Kidney (tissue), 14 donors: ENCODE data around the gene TIGAR. TPM values are rescaled to one million over a fixed set of nuclear protein-coding genes. Genes with fewer than 3 reads are reported as not detected.

ENCODE experiments used
- DNase-seq, 5 donors: peaks; one replicate each; pipeline ENCODE4 v3.0.0-alpha.2; 2013 to 2020
- FAIRE-seq: peaks from 2 replicates; lab custom pipeline; 2012; peaks lifted over from hg19 to GRCh38; lab: Jason Lieb, UNC
- H3K27ac ChIP-seq, 2 donors: one replicate each; pipeline ENCODE4 v1.7.0; 2013; ENCODE audit warnings: low read depth in 2 of 2, low read length in 2 of 2, inconsistent platforms in 1 of 2
- H3K27me3 ChIP-seq: one replicate; pipeline ENCODE4 v1.7.1; 2013; ENCODE audit warnings: low read length, inconsistent platforms; ENCODE audit not compliant: control insufficient read depth, insufficient read depth
- H3K36me3 ChIP-seq, 3 donors: one replicate each; pipeline versions ENCODE4 v1.7.0 to v1.7.1; 2013; ENCODE audit warnings: low read length in 3 of 3, control low read depth in 1 of 3, inconsistent platforms in 1 of 3; ENCODE audit not compliant: insufficient read depth in 3 of 3, control insufficient read depth in 2 of 3
- H3K4me1 ChIP-seq, 3 donors: one replicate each; pipeline versions ENCODE4 v1.7.0 to v1.7.1; 2013; ENCODE audit warnings: low read length in 3 of 3, inconsistent platforms in 1 of 3, low read depth in 1 of 3; ENCODE audit not compliant: control insufficient read depth in 2 of 3, insufficient read depth in 2 of 3
- H3K4me3 ChIP-seq, 3 donors: one replicate each; pipeline versions ENCODE4 v1.7.0 to v1.8.1; 2013; ENCODE audit warnings: low read length in 3 of 3, control low read depth in 1 of 3, inconsistent platforms in 1 of 3
- H3K9ac ChIP-seq, 3 donors: one replicate each; pipeline versions ENCODE4 v1.7.0 to v1.7.1; 2013; ENCODE audit warnings: low read length in 3 of 3, control low read depth in 1 of 3, inconsistent platforms in 1 of 3
- H3K9me3 ChIP-seq, 3 donors: one replicate each; pipeline versions ENCODE4 v1.7.0 to v1.7.1; 2013; ENCODE audit warnings: low read length in 3 of 3, control low read depth in 1 of 3, inconsistent platforms in 1 of 3; ENCODE audit not compliant: control insufficient read depth in 2 of 3, insufficient read depth in 1 of 3
- intact Hi-C: fragments of 100-400 bp; cut with DNase I; formaldehyde crosslinking; loops from one replicate; pipeline ENCODE4 v1.11.1; 2022
- polyA plus RNA-seq: library from polyadenylated mRNA; stranded (reverse); fragments of 350-450 nt; fragmentation: Illumina TruSeq; extraction: RNeasy Lipid Tissue Mini Kit (QIAGEN cat#74804); gene quantifications from one replicate; pipeline ENCODE4 v1.2.3, GENCODE V29; 2014; ENCODE audit warnings: low read depth, low replicate concordance; ENCODE audit not compliant: insufficient read depth
- total RNA-seq: library from RNA; stranded (reverse); fragmentation: NEBNext Ultra II Directional; extraction: Animal tissue kit (Norgen Biotek cat#: 25700); gene quantifications from one replicate; pipeline ENCODE4 v1.2.1, GENCODE V29; 2021
- TF ChIP-seq, protein P1 (sequence below): IDR thresholded peaks from 3 replicates; pipeline ENCODE4 v1.5.1; 2012; ENCODE audit warnings: mild to moderate bottlenecking, moderate library complexity, borderline replicate concordance; ENCODE audit not compliant: insufficient read depth; ENCODE audit errors: extremely low read depth
- donor health status: control.
- donor health status: control.
- donor health status: control.
- donor health status: control.
- donor health status: control.
- donor health status: DM: yes; HTN: yes; CAD: no.
- donor health status: Normal renal cell carcinoma (clear cell type).

The TIGAR gene
- total and polyA plus RNA-seq, 2 donors from 2014 or later = 3.6 to 11.8 TPM

GRCh38 chr12:4283512-4284255 is 37.3 kb upstream of the TIGAR start:
- H3K4me3 ChIP-seq = no peak overlapping the region
- TF ChIP-seq, protein P1, sequence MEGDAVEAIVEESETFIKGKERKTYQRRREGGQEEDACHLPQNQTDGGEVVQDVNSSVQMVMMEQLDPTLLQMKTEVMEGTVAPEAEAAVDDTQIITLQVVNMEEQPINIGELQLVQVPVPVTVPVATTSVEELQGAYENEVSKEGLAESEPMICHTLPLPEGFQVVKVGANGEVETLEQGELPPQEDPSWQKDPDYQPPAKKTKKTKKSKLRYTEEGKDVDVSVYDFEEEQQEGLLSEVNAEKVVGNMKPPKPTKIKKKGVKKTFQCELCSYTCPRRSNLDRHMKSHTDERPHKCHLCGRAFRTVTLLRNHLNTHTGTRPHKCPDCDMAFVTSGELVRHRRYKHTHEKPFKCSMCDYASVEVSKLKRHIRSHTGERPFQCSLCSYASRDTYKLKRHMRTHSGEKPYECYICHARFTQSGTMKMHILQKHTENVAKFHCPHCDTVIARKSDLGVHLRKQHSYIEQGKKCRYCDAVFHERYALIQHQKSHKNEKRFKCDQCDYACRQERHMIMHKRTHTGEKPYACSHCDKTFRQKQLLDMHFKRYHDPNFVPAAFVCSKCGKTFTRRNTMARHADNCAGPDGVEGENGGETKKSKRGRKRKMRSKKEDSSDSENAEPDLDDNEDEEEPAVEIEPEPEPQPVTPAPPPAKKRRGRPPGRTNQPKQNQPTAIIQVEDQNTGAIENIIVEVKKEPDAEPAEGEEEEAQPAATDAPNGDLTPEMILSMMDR = no peak
- no peaks in the 10 kb centered on the region for H3K27me3 ChIP-seq
- H3K27ac ChIP-seq = no peak overlapping the region
- no peaks in the 10 kb centered on the region for H3K9me3 ChIP-seq
- no peak overlapping the region for H3K9ac ChIP-seq
- H3K4me1 ChIP-seq = no peaks in the 10 kb centered on the region
- H3K36me3 ChIP-seq = peaks cover 0 to under 1% (median 0%) of the 10 kb centered on the region in 3 donors
- no peak for FAIRE-seq
- intact Hi-C loops = loop anchor here (10.0 kb wide), 1 partner anchor 289 kb away; no protein-coding TSS in a partner anchor
- no peak for DNase-seq

GRCh38 chr12:4284306-4284705 is 36.7 kb upstream of the TIGAR start:
- Histone ChIP-seq H3K9ac (no peak overlapping the region), H3K9me3 (no peaks in the 10 kb centered on the region), H3K4me1 (no peaks in the 10 kb centered on the region), H3K27ac (no peak overlapping the region), H3K36me3 (peaks cover 0 to 2% (median 0%) of the 10 kb centered on the region in 3 donors), H3K27me3 (no peaks in the 10 kb centered on the region), H3K4me3 (no peak overlapping the region)
- FAIRE-seq = no peak
- TF ChIP-seq, protein P1 = no peak
- no peak for DNase-seq
- intact Hi-C loops = loop anchor here (10.0 kb wide), 1 partner anchor 290 kb away; no protein-coding TSS in a partner anchor

GRCh38 chr12:4285070-4285469 is 35.9 kb upstream of the TIGAR start:
- Histone ChIP-seq H3K9ac (no peak overlapping the region), H3K27ac (no peak overlapping the region), H3K4me1 (no peaks in the 10 kb centered on the region), H3K36me3 (peaks cover 0 to 2% (median 0%) of the 10 kb centered on the region in 3 donors), H3K4me3 (no peak overlapping the region), H3K9me3 (no peaks in the 10 kb centered on the region), H3K27me3 (no peaks in the 10 kb centered on the region)
- TF ChIP-seq, protein P1 = no peak
- no peak for DNase-seq
- intact Hi-C loops = loop anchor here (10.0 kb wide), 1 partner anchor 290 kb away; no protein-coding TSS in a partner anchor
- no peak for FAIRE-seq
